ENCODE measurements around the gene PWWP2B.
A peak's percentile ranks its signal among the peaks of the same experiment; 100 is the strongest.

The PWWP2B gene

GRCh38 chr10:132397036-132397541 is at the start of gene PWWP2B:
PWWP2B (plus strand) TSS chr10:132397200; CDS start chr10:132397227, 27 bp downstream.
- no peak for DNase-seq

- DNase-seq: no peak
Observed at GRCh38 chr10:132347211-132347930, 49.6 kb upstream of the PWWP2B start.

- no peak for DNase-seq
Observed at GRCh38 chr10:132347931-132348267, 49.1 kb upstream of the PWWP2B start.

- no peak for DNase-seq
Observed at GRCh38 chr10:132349766-132350165, 47.2 kb upstream of the PWWP2B start.

- no peak for DNase-seq
Observed at GRCh38 chr10:132350391-132350790, 46.6 kb upstream of the PWWP2B start.

- DNase-seq: no peak
Observed at GRCh38 chr10:132350946-132351345, 46.1 kb upstream of the PWWP2B start.

GRCh38 chr10:132351611-132352010 is 45.4 kb upstream of the PWWP2B start:
- DNase-seq: no peak

- peak; percentile 80 for DNase-seq
Observed at GRCh38 chr10:132352462-132353308, 44.3 kb upstream of the PWWP2B start.

GRCh38 chr10:132353456-132354355 is 43.3 kb upstream of the PWWP2B start:
- no peak for DNase-seq

- DNase-seq: no peak
Observed at GRCh38 chr10:132354356-132355094, 42.5 kb upstream of the PWWP2B start.

GRCh38 chr10:132355297-132355696 is 41.7 kb upstream of the PWWP2B start:
- no peak for DNase-seq

- no peak for DNase-seq
Observed at GRCh38 chr10:132355754-132356153, 41.2 kb upstream of the PWWP2B start.

GRCh38 chr10:132356621-132357195 is 40.3 kb upstream of the PWWP2B start:
- DNase-seq: no peak

GRCh38 chr10:132357286-132358058 is 39.5 kb upstream of the PWWP2B start:
- DNase-seq: no peak

GRCh38 chr10:132359305-132360040 is 37.5 kb upstream of the PWWP2B start:
- peak; percentile 51 for DNase-seq

GRCh38 chr10:132360766-132361447 is 36.1 kb upstream of the PWWP2B start:
- peak; percentile 65 for DNase-seq

- peak; percentile 52 for DNase-seq
Observed at GRCh38 chr10:132361581-132362101, 35.4 kb upstream of the PWWP2B start.

GRCh38 chr10:132362151-132362611 is 34.8 kb upstream of the PWWP2B start:
- peak; percentile 50 for DNase-seq

- DNase-seq: peak; percentile 52
Observed at GRCh38 chr10:132363376-132363775, 33.6 kb upstream of the PWWP2B start.

All from islet precursor cell (in vitro differentiated cells).